Keratinocyte (primary cell): ENCODE results near the gene C9orf50. TPM values are rescaled to one million over a fixed set of nuclear protein-coding genes. Genes with fewer than 3 reads are reported as not detected.

Experiments used
- DNase-seq: peaks from one replicate; pipeline ENCODE4 v3.0.0-alpha.2; 2011; ENCODE audit warnings: low read depth, missing footprints, low spot score
- FAIRE-seq: peaks from 2 replicates; lab custom pipeline; 2011; peaks lifted over from hg19 to GRCh38; lab: Jason Lieb, UNC
- H2AFZ ChIP-seq: 2 replicates; pipeline ENCODE4 v1.6.0; 2012; ENCODE audit warnings: low read length, control low read depth, inconsistent platforms; ENCODE audit not compliant: control insufficient read depth
- H3K27ac ChIP-seq: 2 replicates; pipeline ENCODE4 v1.5.1; 2011; ENCODE audit warnings: low read length; ENCODE audit not compliant: control insufficient read depth, insufficient read depth
- H3K27me3 ChIP-seq: 3 replicates; pipeline ENCODE4 v1.6.0; 2011; ENCODE audit warnings: low read length; ENCODE audit not compliant: control insufficient read depth, insufficient read depth; ENCODE audit errors: extremely low read depth
- H3K36me3 ChIP-seq, 2 experiments: 2 replicates in 1 of 2; 3 replicates in 1 of 2; pipeline ENCODE4 v1.5.1; 2011; ENCODE audit warnings: low read length in 2 of 2, mild to moderate bottlenecking in 1 of 2; ENCODE audit not compliant: control insufficient read depth in 2 of 2, insufficient read depth in 2 of 2; ENCODE audit errors: extremely low read depth in 1 of 2
- H3K4me1 ChIP-seq: 3 replicates; pipeline ENCODE4 v1.5.1; 2011; ENCODE audit warnings: low read length; ENCODE audit not compliant: control insufficient read depth, insufficient read depth; ENCODE audit errors: extremely low read depth
- H3K4me2 ChIP-seq: 3 replicates; pipeline ENCODE4 v1.6.0; 2011; ENCODE audit warnings: low read depth, low read length; ENCODE audit not compliant: control insufficient read depth, insufficient read depth; ENCODE audit errors: extremely low read depth
- H3K4me3 ChIP-seq, 3 experiments: fragments of 200-600 bp in 1 of 3; sonication (generic) in 1 of 3; 2 replicates in 2 of 3; 3 replicates in 1 of 3; pipeline ENCODE4 v1.5.1; 2011 to 2016; ENCODE audit warnings: low read length in 3 of 3, mild to moderate bottlenecking in 3 of 3, control low read depth in 2 of 3, inconsistent platforms in 1 of 3, low read depth in 1 of 3, mixed read lengths in 1 of 3, mixed run types in 1 of 3, moderate library complexity in 1 of 3; ENCODE audit not compliant: control insufficient read depth in 2 of 3, insufficient read depth in 2 of 3; ENCODE audit errors: extremely low read depth in 1 of 3
- H3K79me2 ChIP-seq: 2 replicates; pipeline ENCODE4 v1.6.0; 2012; ENCODE audit warnings: low read length; ENCODE audit not compliant: control insufficient read depth, insufficient read depth
- H3K9ac ChIP-seq: 3 replicates; pipeline ENCODE4 v1.6.0; 2011; ENCODE audit warnings: low read length; ENCODE audit not compliant: control insufficient read depth, insufficient read depth; ENCODE audit errors: extremely low read depth
- H3K9me1 ChIP-seq: 3 replicates; pipeline ENCODE4 v1.6.0; 2011; ENCODE audit warnings: low read length; ENCODE audit not compliant: control insufficient read depth, insufficient read depth; ENCODE audit errors: extremely low read depth
- H3K9me3 ChIP-seq: 2 replicates; pipeline ENCODE4 v1.5.1; 2012; ENCODE audit warnings: low read depth, low read length; ENCODE audit not compliant: control insufficient read depth
- H4K20me1 ChIP-seq: 3 replicates; pipeline ENCODE4 v1.6.0; 2011; ENCODE audit warnings: low read length; ENCODE audit not compliant: control insufficient read depth, insufficient read depth; ENCODE audit errors: extremely low read depth
- EZH2 ChIP-seq: IDR thresholded peaks from one replicate; pipeline ENCODE4 v1.6.1; 2012; ENCODE audit warnings: inconsistent platforms, mild to moderate bottlenecking, low read length, moderate library complexity
- dilution Hi-C: fragments of 300-500 bp; cut with MboI; formaldehyde crosslinking; loops from one replicate; pipeline ENCODE4 v1.7.0; 2020; ENCODE audit warnings: low sequenced_read_pairs; ENCODE audit not compliant: extremely low pct_ligation_motif_present
- polyA plus RNA-seq, 5 experiments: library from polyadenylated mRNA; depleted of rRNA in 3 of 5; stranded (reverse) in 3 of 5; stranded (forward) in 1 of 5; unstranded in 1 of 5; fragments of >200 nt; gene quantifications; 1 replicate in 1 of 5; 2 replicates in 3 of 5; 3 replicates in 1 of 5; pipeline versions ENCODE4 v1.2.1 to v1.2.3, GENCODE V29; 2011 to 2012; ENCODE audit warnings: missing spikeins in 2 of 5, low read depth in 1 of 5, low replicate concordance in 1 of 5
- TF ChIP-seq, protein P1 (sequence below), 3 experiments: IDR thresholded peaks in 1 of 3; conservative IDR thresholded peaks in 1 of 3; optimal IDR thresholded peaks in 1 of 3; 2 replicates in 2 of 3; 3 replicates in 1 of 3; pipeline versions ENCODE3 to v1.5.1; 2011; ENCODE audit warnings: low read length in 3 of 3, mild to moderate bottlenecking in 3 of 3, moderate library complexity in 2 of 3, control low read depth in 1 of 3, inconsistent platforms in 1 of 3; ENCODE audit not compliant: insufficient read depth in 2 of 3; ENCODE audit errors: extremely low read depth in 1 of 3

C9orf50 gene
- polyA plus RNA-seq, 1 donor (not counting 4 experiments of a cell fraction or from before 2014, with no cell fraction given) = not detected

DNA sequence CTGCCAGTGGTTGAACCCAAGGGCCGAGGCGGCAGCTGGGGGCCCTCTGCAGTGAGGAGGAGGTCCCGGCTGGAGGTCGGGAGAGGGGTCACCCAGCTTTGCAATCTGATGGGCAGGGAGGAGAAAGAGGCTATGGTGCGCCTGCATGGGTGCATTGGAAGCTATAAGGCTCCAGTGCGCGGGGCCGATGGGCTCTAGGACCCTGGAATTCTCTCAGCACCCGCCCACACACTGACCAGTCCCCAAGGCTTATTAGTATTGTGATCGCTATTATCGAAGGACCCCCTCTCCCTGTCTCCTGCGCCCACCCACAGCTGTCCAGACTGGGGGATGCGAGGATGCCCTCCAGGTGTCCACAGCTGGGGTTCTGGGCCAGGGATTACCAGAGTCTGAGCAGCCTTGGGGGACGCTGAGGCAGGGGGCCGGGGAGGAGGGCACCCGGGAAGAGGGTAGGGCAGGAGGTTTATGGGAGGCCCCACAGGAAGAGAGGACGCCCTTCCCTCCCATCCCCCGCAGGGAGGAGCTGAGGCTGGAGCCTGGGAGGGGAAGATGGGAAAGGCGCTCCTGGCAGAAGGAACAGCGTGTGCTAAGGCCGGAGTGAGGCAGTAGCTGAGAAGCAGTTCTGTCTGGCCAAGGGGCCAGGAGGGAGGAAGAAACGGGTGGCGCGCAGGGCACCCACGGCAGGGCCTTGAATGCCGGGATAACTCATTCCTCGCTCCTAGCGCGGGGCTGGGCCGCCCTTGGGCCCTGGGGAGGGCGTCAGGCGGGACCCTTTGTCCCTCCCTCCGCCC is 24.2 kb downstream of the C9orf50 start:
- Histone ChIP-seq H3K4me1 (peaks cover 7% of the 10 kb centered on the region), H4K20me1 (no peaks in the 10 kb centered on the region), H3K27me3 (no peaks in the 10 kb centered on the region), H3K9me1 (no peaks in the 10 kb centered on the region), H3K9me3 (no peaks in the 10 kb centered on the region), H3K4me3 (peak overlapping the region in 2 of 3 experiments; percentile 16 to 39), H2AFZ (peak overlapping the region; percentile 70), H3K27ac (no peak overlapping the region), H3K4me2 (peak overlapping the region; percentile 22), H3K36me3 (no peaks in the 10 kb centered on the region), H3K79me2 (no peaks in the 10 kb centered on the region), H3K9ac (peak overlapping the region; percentile 28)
- no peak for DNase-seq
- dilution Hi-C loops = no loop called here
- FAIRE-seq = no peak
- TF ChIP-seq, protein P1, sequence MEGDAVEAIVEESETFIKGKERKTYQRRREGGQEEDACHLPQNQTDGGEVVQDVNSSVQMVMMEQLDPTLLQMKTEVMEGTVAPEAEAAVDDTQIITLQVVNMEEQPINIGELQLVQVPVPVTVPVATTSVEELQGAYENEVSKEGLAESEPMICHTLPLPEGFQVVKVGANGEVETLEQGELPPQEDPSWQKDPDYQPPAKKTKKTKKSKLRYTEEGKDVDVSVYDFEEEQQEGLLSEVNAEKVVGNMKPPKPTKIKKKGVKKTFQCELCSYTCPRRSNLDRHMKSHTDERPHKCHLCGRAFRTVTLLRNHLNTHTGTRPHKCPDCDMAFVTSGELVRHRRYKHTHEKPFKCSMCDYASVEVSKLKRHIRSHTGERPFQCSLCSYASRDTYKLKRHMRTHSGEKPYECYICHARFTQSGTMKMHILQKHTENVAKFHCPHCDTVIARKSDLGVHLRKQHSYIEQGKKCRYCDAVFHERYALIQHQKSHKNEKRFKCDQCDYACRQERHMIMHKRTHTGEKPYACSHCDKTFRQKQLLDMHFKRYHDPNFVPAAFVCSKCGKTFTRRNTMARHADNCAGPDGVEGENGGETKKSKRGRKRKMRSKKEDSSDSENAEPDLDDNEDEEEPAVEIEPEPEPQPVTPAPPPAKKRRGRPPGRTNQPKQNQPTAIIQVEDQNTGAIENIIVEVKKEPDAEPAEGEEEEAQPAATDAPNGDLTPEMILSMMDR (optimal IDR thresholded peaks at IDR 0.05 in 1 of 3, IDR thresholded peaks at IDR 0.05 in 1 of 3, conservative IDR thresholded peaks at IDR 0.05 in 1 of 3; ENCODE audit: extremely low read depth in 1 of 3, insufficient read depth in 2 of 3, low read length in 3 of 3) = no peak

DNA sequence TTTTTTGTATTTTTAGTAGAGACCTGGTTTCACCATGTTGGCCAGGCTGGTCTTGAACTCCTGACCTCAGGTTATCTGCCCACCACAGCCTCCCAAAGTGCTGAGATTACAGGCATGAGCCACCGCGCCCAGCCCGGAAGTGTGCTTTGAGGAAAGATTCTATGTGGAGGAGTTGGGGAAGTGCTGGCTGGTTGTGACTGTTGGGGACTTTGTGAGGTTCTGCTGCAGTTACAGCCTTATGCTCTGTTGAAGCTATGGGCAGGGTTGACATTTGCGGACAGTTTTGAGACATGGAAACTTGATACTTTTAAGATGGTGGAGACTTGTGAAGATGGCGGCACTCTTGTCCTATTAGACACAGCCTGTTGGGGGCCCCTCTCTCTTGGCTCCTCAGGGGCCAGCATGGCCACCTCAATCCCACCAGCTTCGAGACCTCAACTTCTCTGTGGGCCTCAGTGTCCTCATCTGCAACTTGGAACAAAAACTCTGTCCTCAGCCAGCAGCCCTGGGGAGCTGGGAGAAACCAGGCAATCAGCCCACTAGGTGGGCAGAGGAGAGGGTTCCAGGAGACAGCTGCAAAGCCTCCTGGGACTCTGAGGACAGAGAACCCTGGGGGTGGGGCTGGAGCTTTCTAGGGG is 24.9 kb downstream of the C9orf50 start:
- no peak overlapping the region for H3K4me2 ChIP-seq
- dilution Hi-C loops = no loop called here
- H3K9ac ChIP-seq = no peak overlapping the region
- H3K27me3 ChIP-seq = no peaks in the 10 kb centered on the region
- peaks cover 7% of the 10 kb centered on the region for H3K4me1 ChIP-seq
- no peaks in the 10 kb centered on the region for H3K79me2 ChIP-seq
- FAIRE-seq = no peak
- H3K36me3 ChIP-seq = no peaks in the 10 kb centered on the region
- H2AFZ ChIP-seq = no peak overlapping the region
- no peaks in the 10 kb centered on the region for H4K20me1 ChIP-seq
- no peak overlapping the region for H3K27ac ChIP-seq
- no peaks in the 10 kb centered on the region for H3K9me1 ChIP-seq
- DNase-seq = no peak
- no peaks in the 10 kb centered on the region for H3K9me3 ChIP-seq
- no peak overlapping the region for H3K4me3 ChIP-seq
- TF ChIP-seq, protein P1 (optimal IDR thresholded peaks at IDR 0.05 in 1 of 3, IDR thresholded peaks at IDR 0.05 in 1 of 3, conservative IDR thresholded peaks at IDR 0.05 in 1 of 3; ENCODE audit: extremely low read depth in 1 of 3, insufficient read depth in 2 of 3, low read length in 3 of 3) = no peak
- no peak for TF ChIP-seq EZH2
